ENCODE data around the gene MED28.

The MED28 gene

GRCh38 chr4:17667253-17667652 is 52.8 kb downstream of the MED28 start:
- no peak for DNase-seq (ENCODE audit: low read depth)

GRCh38 chr4:17667653-17668201 is 53.3 kb downstream of the MED28 start:
- DNase-seq (ENCODE audit: low read depth) = no peak

- DNase-seq (ENCODE audit: low read depth) = no peak
Observed at GRCh38 chr4:17670423-17670822, 56.0 kb downstream of the MED28 start.

- DNase-seq (ENCODE audit: low read depth) = no peak
Observed at GRCh38 chr4:17680559-17681280, 66.3 kb downstream of the MED28 start.

GRCh38 chr4:17681281-17682221 is 67.1 kb downstream of the MED28 start:
- DNase-seq (ENCODE audit: low read depth) = no peak

- no peak for DNase-seq (ENCODE audit: low read depth)
Observed at GRCh38 chr4:17682222-17682566, 67.8 kb downstream of the MED28 start.

All from stimulated activated CD8-positive, alpha-beta memory T cell treated with anti-CD3 and anti-CD28 coated beads, Interleukin-12 subunit alpha, Interleukin-12 subunit beta, amount 100 ng/mL, for 4 hours (primary cell).